ENCODE data around the gene CROCC2.

- TF ChIP-seq, protein P1, sequence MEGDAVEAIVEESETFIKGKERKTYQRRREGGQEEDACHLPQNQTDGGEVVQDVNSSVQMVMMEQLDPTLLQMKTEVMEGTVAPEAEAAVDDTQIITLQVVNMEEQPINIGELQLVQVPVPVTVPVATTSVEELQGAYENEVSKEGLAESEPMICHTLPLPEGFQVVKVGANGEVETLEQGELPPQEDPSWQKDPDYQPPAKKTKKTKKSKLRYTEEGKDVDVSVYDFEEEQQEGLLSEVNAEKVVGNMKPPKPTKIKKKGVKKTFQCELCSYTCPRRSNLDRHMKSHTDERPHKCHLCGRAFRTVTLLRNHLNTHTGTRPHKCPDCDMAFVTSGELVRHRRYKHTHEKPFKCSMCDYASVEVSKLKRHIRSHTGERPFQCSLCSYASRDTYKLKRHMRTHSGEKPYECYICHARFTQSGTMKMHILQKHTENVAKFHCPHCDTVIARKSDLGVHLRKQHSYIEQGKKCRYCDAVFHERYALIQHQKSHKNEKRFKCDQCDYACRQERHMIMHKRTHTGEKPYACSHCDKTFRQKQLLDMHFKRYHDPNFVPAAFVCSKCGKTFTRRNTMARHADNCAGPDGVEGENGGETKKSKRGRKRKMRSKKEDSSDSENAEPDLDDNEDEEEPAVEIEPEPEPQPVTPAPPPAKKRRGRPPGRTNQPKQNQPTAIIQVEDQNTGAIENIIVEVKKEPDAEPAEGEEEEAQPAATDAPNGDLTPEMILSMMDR (IDR thresholded peaks at IDR 0.05; ENCODE audit: low read depth, low read length, poor library complexity, severe bottlenecking): no peak
- no peak for TF ChIP-seq EZH2phosphoT487 (IDR thresholded peaks at IDR 0.05; ENCODE audit: borderline replicate concordance, low read length)
Measured at GRCh38 chr2:240959214-240959940, 53.2 kb downstream of the CROCC2 start.
